Neural cell (in vitro differentiated cells): ENCODE results near the gene RIGI. TPM values are rescaled to one million over a fixed set of nuclear protein-coding genes. Genes with fewer than 3 reads are reported as not detected.

Experiments
- H2AFZ ChIP-seq: fragments of 200-600, 300-800 bp; sonication (generic), shearing (Covaris generic); 2 replicates; pipeline ENCODE4 v1.6.0; 2014; ENCODE audit warnings: low read depth, mild to moderate bottlenecking, antibody characterized with exemption, low read length, moderate library complexity
- H3F3A ChIP-seq: fragments of 200-600 bp; shearing (Covaris generic); 2 replicates; pipeline ENCODE4 v1.6.1; 2016; ENCODE audit warnings: mild to moderate bottlenecking, moderate library complexity, mixed read lengths, antibody characterized with exemption, low read length; ENCODE audit not compliant: insufficient read depth, poor library complexity, severe bottlenecking
- H3K27ac ChIP-seq: fragments of 200-600, 300-800 bp; sonication (generic), shearing (Covaris generic); 2 replicates; pipeline ENCODE4 v1.5.1; 2014; ENCODE audit warnings: mild to moderate bottlenecking, low read length, moderate library complexity
- H3K27me3 ChIP-seq: fragments of 300-800, 200-600 bp; sonication (generic), shearing (Covaris generic); 2 replicates; pipeline ENCODE4 v1.6.0; 2014; ENCODE audit warnings: mild to moderate bottlenecking, low read depth, low read length, moderate library complexity; ENCODE audit not compliant: insufficient read depth
- H3K36me3 ChIP-seq: fragments of 300-800, 200-600 bp; sonication (generic), shearing (Covaris generic); 2 replicates; pipeline ENCODE4 v1.5.1; 2014; ENCODE audit warnings: mild to moderate bottlenecking, antibody characterized with exemption, low read length, moderate library complexity; ENCODE audit not compliant: insufficient read depth
- H3K4me2 ChIP-seq: fragments of 300-800, 200-600 bp; sonication (generic), shearing (Covaris generic); 2 replicates; pipeline ENCODE4 v1.6.0; 2014; ENCODE audit warnings: mild to moderate bottlenecking, low read length
- H3K4me3 ChIP-seq: fragments of 300-800, 200-600 bp; sonication (generic), shearing (Covaris generic); 2 replicates; pipeline ENCODE4 v1.5.1; 2014; ENCODE audit warnings: mild to moderate bottlenecking, low read length, moderate library complexity
- H3K79me2 ChIP-seq: fragments of 200-600 bp; shearing (Covaris generic); replicated peaks from 2 replicates; pipeline ENCODE4 v1.6.0; 2014; ENCODE audit warnings: mild to moderate bottlenecking, low read length, moderate library complexity; ENCODE audit not compliant: insufficient read depth
- H3K9ac ChIP-seq: fragments of 300-800, 200-600 bp; sonication (generic), shearing (Covaris generic); 2 replicates; pipeline ENCODE4 v1.6.1; 2016; ENCODE audit warnings: mild to moderate bottlenecking, low read length, mixed read lengths
- H3K9me2 ChIP-seq: fragments of 200-600 bp; shearing (Covaris generic); 2 replicates; pipeline ENCODE4 v1.6.1; 2016; ENCODE audit warnings: mild to moderate bottlenecking, low read length, mixed read lengths; ENCODE audit not compliant: insufficient read depth
- H3K9me3 ChIP-seq: fragments of 200-600, 300-800 bp; sonication (generic), shearing (Covaris generic); 2 replicates; pipeline ENCODE4 v1.6.1; 2016; ENCODE audit warnings: mild to moderate bottlenecking, mixed run types, low read length, moderate library complexity, mixed read lengths
- H4K20me1 ChIP-seq: fragments of 200-600 bp; shearing (Covaris generic); 2 replicates; pipeline ENCODE4 v1.6.1; 2016; ENCODE audit warnings: mild to moderate bottlenecking, mixed run types; ENCODE audit not compliant: insufficient read depth
- CTCF ChIP-seq: fragments of 450-650 bp; IDR thresholded peaks from 2 replicates; pipeline ENCODE4 v1.5.1; 2014; ENCODE audit warnings: antibody characterized with exemption, mild to moderate bottlenecking, moderate library complexity; ENCODE audit not compliant: poor library complexity, severe bottlenecking
- EP300 ChIP-seq: fragments of 450-650 bp; conservative IDR thresholded peaks from 2 replicates; pipeline ENCODE4 v1.6.1; 2014; ENCODE audit warnings: antibody characterized with exemption, mild to moderate bottlenecking, moderate library complexity; ENCODE audit not compliant: poor library complexity, severe bottlenecking
- EZH2 ChIP-seq: fragments of 200-600, 300-800 bp; shearing (Covaris generic), sonication (generic); IDR thresholded peaks from 2 replicates; pipeline ENCODE4 v1.6.1; 2014; ENCODE audit warnings: antibody characterized with exemption, low read length, borderline replicate concordance, mild to moderate bottlenecking; ENCODE audit not compliant: insufficient read depth, poor library complexity, severe bottlenecking
- MXI1 ChIP-seq: fragments of 450-650 bp; conservative IDR thresholded peaks from 2 replicates; pipeline ENCODE4 v1.6.1; 2014; ENCODE audit warnings: antibody characterized with exemption, mild to moderate bottlenecking; ENCODE audit not compliant: poor library complexity, severe bottlenecking
- POLR2AphosphoS5 ChIP-seq: IDR thresholded peaks from 2 replicates; pipeline ENCODE4 v1.6.1; 2012
- RAD21 ChIP-seq: fragments of 450-650 bp; conservative IDR thresholded peaks from 2 replicates; pipeline ENCODE4 v1.6.1; 2014; ENCODE audit warnings: antibody characterized with exemption, mild to moderate bottlenecking, moderate library complexity
- REST ChIP-seq: IDR thresholded peaks from 2 replicates; pipeline ENCODE4 v1.6.1; 2012; ENCODE audit warnings: borderline replicate concordance
- SMC3 ChIP-seq: fragments of 450-650 bp; conservative IDR thresholded peaks from 2 replicates; pipeline ENCODE4 v1.6.1; 2014; ENCODE audit warnings: antibody characterized with exemption, mild to moderate bottlenecking, moderate library complexity; ENCODE audit not compliant: poor library complexity
- TAF1 ChIP-seq: IDR thresholded peaks from 2 replicates; pipeline ENCODE4 v1.6.1; 2012; ENCODE audit warnings: low read depth
- polyA plus RNA-seq: library from polyadenylated mRNA; depleted of rRNA; stranded (reverse); fragments of >200 nt; gene quantifications from 2 replicates; pipeline ENCODE4 v1.2.3, GENCODE V29; 2014

The RIGI gene
- polyA plus RNA-seq, 1 donor from 2014 or later = 2.5 TPM

- H3K4me3 ChIP-seq = no peak overlapping the region
- H3K36me3 ChIP-seq = no peaks in the 10 kb centered on the region
- no peaks in the 10 kb centered on the region for H3K79me2 ChIP-seq
- TF ChIP-seq EZH2 (no peak), RAD21 (no peak), POLR2AphosphoS5 (no peak), SMC3 (no peak), TAF1 (no peak), MXI1 (no peak), REST (no peak), CTCF (no peak), EP300 (no peak)
- no peaks in the 10 kb centered on the region for H4K20me1 ChIP-seq
- H3K27me3 ChIP-seq = no peaks in the 10 kb centered on the region
- H3K9me3 ChIP-seq = no peaks in the 10 kb centered on the region
- H3F3A ChIP-seq = no peaks in the 10 kb centered on the region
- no peak overlapping the region for H3K27ac ChIP-seq
- no peak overlapping the region for H3K4me2 ChIP-seq
- no peak overlapping the region for H2AFZ ChIP-seq
- no peaks in the 10 kb centered on the region for H3K9me2 ChIP-seq
- H3K9ac ChIP-seq = no peak overlapping the region
Measured at GRCh38 chr9:32523910-32524309, 2.1 kb downstream of the RIGI start.

- H3K27ac ChIP-seq = no peak overlapping the region
- no peaks in the 10 kb centered on the region for H4K20me1 ChIP-seq
- H3K4me3 ChIP-seq = no peak overlapping the region
- H3F3A ChIP-seq = no peaks in the 10 kb centered on the region
- H3K79me2 ChIP-seq = no peaks in the 10 kb centered on the region
- TF ChIP-seq REST = no peak
- H2AFZ ChIP-seq = no peak overlapping the region
- no peaks in the 10 kb centered on the region for H3K27me3 ChIP-seq
- no peaks in the 10 kb centered on the region for H3K36me3 ChIP-seq
- no peak overlapping the region for H3K4me2 ChIP-seq
- H3K9me2 ChIP-seq = no peaks in the 10 kb centered on the region
- H3K9me3 ChIP-seq = no peaks in the 10 kb centered on the region
- no peak overlapping the region for H3K9ac ChIP-seq
Measured at GRCh38 chr9:32518276-32518675, 7.7 kb downstream of the RIGI start.
